Heart left ventricle (tissue), 13 donors: ENCODE results near the gene QPRT.

Source experiments
- CTCF ChIP-seq, 12 donors: fragments of 200-600 bp; sonication (generic) in 4 of 12; IDR thresholded peaks; one replicate each; pipeline versions ENCODE4 v1.5.0 to v1.8.0; 2018 to 2022; ENCODE audit warnings: antibody characterized with exemption in 12 of 12, mild to moderate bottlenecking in 5 of 12
- POLR2A ChIP-seq, 2 donors: fragments of 450-650 bp; IDR thresholded peaks; one replicate each; pipeline ENCODE4 v1.6.1; 2017; ENCODE audit warnings: antibody characterized with exemption in 2 of 2, mild to moderate bottlenecking in 2 of 2, moderate library complexity in 2 of 2
- donor health status: ischemic (EF 13 %, LVEDD 7.1; RV severe dilation, severe dysfunction).
- donor health status: DM: no; HTN: yes; CAD: no.
- donor health status: DM: no; HTN: no; CAD: no.
- donor health status: ischemic (EF 25% LVEDD 6.9; RV normal size, moderate dysfunction).
- donor health status: ischemic (EF 25% LVEDD 5.7; RV mildly dilated, moderate dysfunction).
- donor health status: ischemic (EF 35%, LVEDD 5.7; RV mildly dilated, moderate dysfunction).
- donor health status: nonischemic (EF 11% LVEDD 7.7; RV severe dilation, severe dysfunction).
- donor health status: DM: yes; HTN: yes; CAD: no.
- donor health status: PGD.
- donor health status: ischemic (EF 29% LVEDD 5.4; RV normal size, mild dysfunction).
- donor health status: nonischemic (EF 23%, LVEDD 6.1; RV moderate dilation, normal function).

GRCh38 chr16:29720703-29721102 is 41.7 kb downstream of the QPRT start:
- no peak for TF ChIP-seq POLR2A (IDR thresholded peaks at IDR 0.05)
- TF ChIP-seq CTCF (IDR thresholded peaks at IDR 0.05) = no peak
